HCT116 (cell line): Measurements from ENCODE around the gene PDE7B. TPM values are rescaled to one million over a fixed set of nuclear protein-coding genes. Genes with fewer than 3 reads are reported as not detected.

ENCODE experiments used
- ATAC-seq: fragments of 200-7000 bp; cut with Tn5 transposase; 2 replicates; pipeline ENCODE4 v1.9.1; 2020; ENCODE audit warnings: mild to moderate bottlenecking, moderate library complexity
- BruUV-seq: library from RNA; stranded (reverse); fragments of 400-500 nt; replicated peaks from 2 replicates; lab custom pipeline; 2021; lab: Mats Ljungman, UMichigan
- CTCF ChIA-PET: fragments of 300-600 bp; sonication (Branson Sonifier 250); formaldehyde crosslinking; loops from one replicate; lab custom pipeline; 2021; ENCODE audit warnings: antibody characterized with exemption; lab: Charles Lee
- POLR2A ChIA-PET: fragments of 300-600, 350-600 bp; sonication (Branson Sonifier 250); formaldehyde crosslinking; loops from one replicate; lab custom pipeline; 2021; ENCODE audit warnings: antibody characterized with exemption; lab: Charles Lee
- RAD21 ChIA-PET, 2 experiments: fragments of 300-600 bp; sonication (Branson Sonifier 250); formaldehyde crosslinking; loops; one replicate each; lab custom pipeline; 2023; ENCODE audit warnings: low total read pairs in 2 of 2; ENCODE audit not compliant: uncharacterized antibody in 2 of 2, unreplicated experiment in 2 of 2, low non-redundant PET in 1 of 2; lab: Charles Lee
- DNase-seq: peaks from one replicate; pipeline ENCODE4 v3.0.0-alpha.2; 2010; ENCODE audit warnings: low read depth, low spot score
- H2AFZ ChIP-seq: fragments of 200-600 bp; shearing (Covaris generic), sonication (generic); 2 replicates; pipeline ENCODE4 v1.6.1; 2017; ENCODE audit warnings: low read depth, mixed run types, mixed read lengths, antibody characterized with exemption, low read length; ENCODE audit not compliant: poor library complexity, severe bottlenecking
- H3K27ac ChIP-seq: 2 replicates; pipeline ENCODE4 v1.5.1; 2012; ENCODE audit warnings: low read depth, low read length
- H3K27me3 ChIP-seq: fragments of 200-600 bp; sonication (generic); 2 replicates; pipeline ENCODE4 v1.6.1; 2016; ENCODE audit warnings: mixed run types, low read length, mixed read lengths; ENCODE audit not compliant: insufficient read depth
- H3K36me3 ChIP-seq, 2 experiments: fragments of 200-500 bp in 1 of 2; fragments of 200-600 bp in 1 of 2; sonication (Bioruptor generic) in 1 of 2; sonication (generic) in 1 of 2; 2 replicates each; pipeline versions ENCODE4 v1.5.1 to v1.6.1; 2014 to 2016; ENCODE audit warnings: low read length in 2 of 2, inconsistent platforms in 1 of 2, mixed read lengths in 1 of 2, mixed run types in 1 of 2; ENCODE audit not compliant: insufficient read depth in 2 of 2, control insufficient read depth in 1 of 2
- H3K4me1 ChIP-seq, 2 experiments: fragments of 200-600 bp in 1 of 2; sonication (generic) in 1 of 2; 2 replicates each; pipeline versions ENCODE4 v1.5.1 to v1.6.1; 2012 to 2017; ENCODE audit warnings: low read length in 2 of 2, inconsistent platforms in 1 of 2, mild to moderate bottlenecking in 1 of 2, mixed read lengths in 1 of 2, mixed run types in 1 of 2, moderate library complexity in 1 of 2; ENCODE audit not compliant: insufficient read depth in 2 of 2, control insufficient read depth in 1 of 2
- H3K4me2 ChIP-seq: fragments of 200-600 bp; sonication (generic); 2 replicates; pipeline ENCODE4 v1.6.1; 2017; ENCODE audit warnings: mixed run types, low read length, mixed read lengths
- H3K4me3 ChIP-seq, 2 experiments: fragments of 200-600 bp in 1 of 2; sonication (generic) in 1 of 2; replicated peaks in 1 of 2; 2 replicates each; pipeline ENCODE4 v1.5.1; 2011 to 2016; ENCODE audit warnings: low read length in 2 of 2, control low read depth in 1 of 2, low read depth in 1 of 2, mild to moderate bottlenecking in 1 of 2, mixed read lengths in 1 of 2, mixed run types in 1 of 2
- H3K79me2 ChIP-seq: fragments of 200-600 bp; sonication (generic); 2 replicates; pipeline ENCODE4 v1.6.1; 2017; ENCODE audit warnings: mild to moderate bottlenecking, mixed run types, low read length, moderate library complexity, mixed read lengths; ENCODE audit not compliant: insufficient read depth
- H3K9ac ChIP-seq: fragments of 200-600 bp; sonication (generic); 2 replicates; pipeline ENCODE4 v1.6.1; 2016; ENCODE audit warnings: low read length, mixed read lengths
- H3K9me2 ChIP-seq: fragments of 200-600 bp; sonication (generic), shearing (Covaris generic); 2 replicates; pipeline ENCODE4 v1.6.1; 2017; ENCODE audit warnings: mixed run types, mild to moderate bottlenecking, moderate library complexity; ENCODE audit not compliant: insufficient read depth
- H3K9me3 ChIP-seq, 2 experiments: fragments of 200-500 bp in 1 of 2; fragments of 200-600 bp in 1 of 2; sonication (Bioruptor generic) in 1 of 2; sonication (generic) in 1 of 2; 2 replicates each; pipeline ENCODE4 v1.6.1; 2014 to 2017; ENCODE audit warnings: low read length in 2 of 2, mixed read lengths in 2 of 2, inconsistent platforms in 1 of 2, low read depth in 1 of 2, mild to moderate bottlenecking in 1 of 2, mixed run types in 1 of 2, moderate library complexity in 1 of 2; ENCODE audit not compliant: control insufficient read depth in 1 of 2, insufficient read depth in 1 of 2
- H4K20me1 ChIP-seq: fragments of 200-600 bp; sonication (generic), shearing (Covaris generic); 2 replicates; pipeline ENCODE4 v1.6.1; 2017; ENCODE audit warnings: mixed run types, mild to moderate bottlenecking, moderate library complexity; ENCODE audit not compliant: insufficient read depth
- CEBPB ChIP-seq: IDR thresholded peaks from 2 replicates; pipeline ENCODE4 v1.6.1; 2012; ENCODE audit warnings: low read depth
- EGR1 ChIP-seq: IDR thresholded peaks from 2 replicates; pipeline ENCODE4 v1.6.1; 2012; ENCODE audit warnings: low read depth
- ELF1 ChIP-seq: IDR thresholded peaks from 2 replicates; pipeline ENCODE4 v1.6.1; 2012; ENCODE audit warnings: low read depth, borderline replicate concordance
- EZH2 ChIP-seq: fragments of 200-600 bp; sonication (generic); IDR thresholded peaks from 2 replicates; pipeline ENCODE4 v1.6.1; 2017; ENCODE audit warnings: antibody characterized with exemption, mixed run types
- EZH2phosphoT487 ChIP-seq: fragments of 200-600 bp; IDR thresholded peaks from 2 replicates; pipeline ENCODE4 v1.6.1; 2018; ENCODE audit warnings: antibody characterized with exemption, borderline replicate concordance
- POLR2A ChIP-seq: IDR thresholded peaks from 2 replicates; pipeline ENCODE4 v1.7.0; 2011; ENCODE audit warnings: borderline replicate concordance; ENCODE audit not compliant: insufficient read depth, insufficient read length; ENCODE audit errors: extremely low read depth
- POLR2AphosphoS5 ChIP-seq: IDR thresholded peaks from 2 replicates; pipeline ENCODE4 v1.6.1; 2011; ENCODE audit warnings: mild to moderate bottlenecking, low read depth, low read length, moderate library complexity
- RAD21 ChIP-seq: IDR thresholded peaks from 2 replicates; pipeline ENCODE4 v1.6.1; 2012; ENCODE audit warnings: low read depth, mild to moderate bottlenecking
- SIN3A ChIP-seq: IDR thresholded peaks from 2 replicates; pipeline ENCODE4 v1.6.1; 2012; ENCODE audit warnings: low read depth
- SP1 ChIP-seq: IDR thresholded peaks from 2 replicates; pipeline ENCODE4 v1.6.1; 2012; ENCODE audit warnings: low read depth
- TCF7L2 ChIP-seq: IDR thresholded peaks from 2 replicates; pipeline ENCODE4 v1.7.0; 2011; ENCODE audit warnings: borderline replicate concordance, inconsistent platforms; ENCODE audit not compliant: insufficient read depth, insufficient read length; ENCODE audit errors: extremely low read depth
- YY1 ChIP-seq: IDR thresholded peaks from 2 replicates; pipeline ENCODE4 v1.6.1; 2011; ENCODE audit warnings: low read length, low read depth, moderate library complexity, mild to moderate bottlenecking; ENCODE audit not compliant: insufficient replicate concordance; ENCODE audit errors: extremely low read depth
- ZNF274 ChIP-seq: fragments of 200-500 bp; sonication (Bioruptor generic); IDR thresholded peaks from 2 replicates; pipeline ENCODE4 v1.6.1; 2014; ENCODE audit warnings: mild to moderate bottlenecking, low read depth, low read length, inconsistent platforms
- intact Hi-C: fragments of 100-400 bp; cut with micrococcal nuclease; formaldehyde crosslinking; loops from 2 replicates; pipeline ENCODE4 v1.10.0; 2022
- total RNA-seq: library from RNA; stranded (reverse); gene quantifications from one replicate; pipeline ENCODE4 v1.2.1, GENCODE V29; 2021; ENCODE audit not compliant: unreplicated experiment
- TF ChIP-seq, protein P1 (sequence below): IDR thresholded peaks from 2 replicates; pipeline ENCODE4 v1.6.1; 2011; ENCODE audit warnings: mild to moderate bottlenecking, low read length, moderate library complexity; ENCODE audit not compliant: insufficient replicate concordance; ENCODE audit errors: extremely low read depth
- TF ChIP-seq, protein P2 (sequence below): IDR thresholded peaks from 2 replicates; pipeline ENCODE4 v1.6.1; 2012; ENCODE audit warnings: low read depth
- TF ChIP-seq, protein P3 (sequence below), 3 experiments: fragments of 200-600 bp in 1 of 3; sonication (generic) in 1 of 3; IDR thresholded peaks in 2 of 3; conservative IDR thresholded peaks in 1 of 3; 2 replicates each; pipeline ENCODE4 v1.5.1; 2012 to 2017; ENCODE audit warnings: low read depth in 2 of 3, low read length in 2 of 3, antibody characterized with exemption in 1 of 3, borderline replicate concordance in 1 of 3, control low read depth in 1 of 3, mild to moderate bottlenecking in 1 of 3, mixed read lengths in 1 of 3, mixed run types in 1 of 3, moderate library complexity in 1 of 3; ENCODE audit not compliant: insufficient read depth in 1 of 3

The PDE7B gene
- total RNA-seq, 1 experiment from 2014 or later: 0.61 TPM

DNA sequence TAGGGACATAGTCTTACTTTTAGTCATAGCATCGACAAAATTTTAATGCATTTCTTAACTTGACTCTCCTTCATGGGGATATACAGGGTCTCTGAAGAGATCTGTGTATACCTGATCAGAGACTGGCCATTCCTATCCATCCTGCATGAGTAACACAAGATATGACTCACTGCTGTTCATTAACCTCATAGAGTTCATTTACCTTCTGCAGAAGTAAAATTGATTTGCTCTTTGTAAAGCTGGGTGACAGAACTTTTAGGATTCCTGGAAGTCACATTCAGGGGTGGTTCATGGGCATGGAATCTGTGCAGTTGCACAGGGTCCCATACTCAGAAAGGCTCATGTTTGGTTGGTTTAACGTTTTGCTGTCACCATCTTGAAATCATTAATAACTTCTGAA, 53.2 kb downstream of the PDE7B start (continued):
- TF ChIP-seq, protein P1, sequence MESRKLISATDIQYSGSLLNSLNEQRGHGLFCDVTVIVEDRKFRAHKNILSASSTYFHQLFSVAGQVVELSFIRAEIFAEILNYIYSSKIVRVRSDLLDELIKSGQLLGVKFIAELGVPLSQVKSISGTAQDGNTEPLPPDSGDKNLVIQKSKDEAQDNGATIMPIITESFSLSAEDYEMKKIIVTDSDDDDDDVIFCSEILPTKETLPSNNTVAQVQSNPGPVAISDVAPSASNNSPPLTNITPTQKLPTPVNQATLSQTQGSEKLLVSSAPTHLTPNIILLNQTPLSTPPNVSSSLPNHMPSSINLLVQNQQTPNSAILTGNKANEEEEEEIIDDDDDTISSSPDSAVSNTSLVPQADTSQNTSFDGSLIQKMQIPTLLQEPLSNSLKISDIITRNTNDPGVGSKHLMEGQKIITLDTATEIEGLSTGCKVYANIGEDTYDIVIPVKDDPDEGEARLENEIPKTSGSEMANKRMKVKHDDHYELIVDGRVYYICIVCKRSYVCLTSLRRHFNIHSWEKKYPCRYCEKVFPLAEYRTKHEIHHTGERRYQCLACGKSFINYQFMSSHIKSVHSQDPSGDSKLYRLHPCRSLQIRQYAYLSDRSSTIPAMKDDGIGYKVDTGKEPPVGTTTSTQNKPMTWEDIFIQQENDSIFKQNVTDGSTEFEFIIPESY: no peak
- no peak for TF ChIP-seq POLR2A
- TF ChIP-seq EZH2phosphoT487: no peak
- no peak for TF ChIP-seq CEBPB

DNA sequence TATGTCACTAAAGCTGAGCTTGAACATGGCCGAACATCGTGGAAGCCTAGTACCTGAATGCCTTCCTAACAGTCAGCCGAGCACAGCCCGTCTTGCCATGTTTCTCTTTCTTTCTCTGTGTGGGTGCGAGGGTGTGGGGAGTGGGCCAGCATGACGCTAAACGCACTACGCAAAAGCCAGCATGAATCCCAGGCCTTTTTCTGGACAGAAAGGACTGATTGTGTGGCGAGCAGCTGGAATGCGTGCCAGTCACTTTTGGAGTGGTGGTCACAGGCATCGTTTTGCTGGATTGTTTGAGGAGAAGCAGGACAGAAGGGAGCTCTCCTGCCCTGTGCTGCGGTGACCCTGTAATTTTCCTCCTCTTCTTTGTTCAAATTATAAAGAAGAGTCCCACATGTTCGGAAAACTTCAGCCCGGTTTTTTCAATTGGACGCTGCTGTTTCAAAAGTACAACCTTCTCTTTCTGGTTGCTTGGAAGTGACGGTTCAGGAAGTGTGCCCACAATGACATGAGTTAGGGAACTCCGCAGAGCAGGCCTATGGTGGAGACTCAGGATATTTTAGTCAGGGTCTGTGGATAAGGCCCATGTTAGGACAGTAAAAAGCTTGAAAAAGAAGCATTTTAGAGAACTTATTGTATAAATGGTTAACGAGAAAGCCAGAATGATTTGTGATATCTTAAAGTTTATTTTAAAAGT, 54.3 kb downstream of the PDE7B start:
- no peaks in the 10 kb centered on the region for H3K36me3 ChIP-seq
- H4K20me1 ChIP-seq: no peaks in the 10 kb centered on the region
- ChIA-PET CTCF (interaction anchor here (1.6 kb wide), 1 partner anchor 370 kb away, joined by 5 read pairs; no protein-coding TSS in a partner anchor), POLR2A (no interaction called here), RAD21 (no interaction called here)
- H3K4me3 ChIP-seq: no peak overlapping the region
- no TSS peak for BruUV-seq
- no peak overlapping the region for H3K9ac ChIP-seq
- DNase-seq (no peak), ATAC-seq (no peak)
- H3K9me2 ChIP-seq: no peaks in the 10 kb centered on the region
- H2AFZ ChIP-seq: no peak overlapping the region
- no peak overlapping the region for H3K27ac ChIP-seq
- no peaks in the 10 kb centered on the region for H3K79me2 ChIP-seq
- H3K9me3 ChIP-seq: no peaks in the 10 kb centered on the region
- intact Hi-C loops: no loop called here
- H3K4me2 ChIP-seq: no peak overlapping the region
- H3K27me3 ChIP-seq: no peaks in the 10 kb centered on the region
- H3K4me1 ChIP-seq: peaks cover 0 to 7% of the 10 kb centered on the region in 2 experiments; a peak in 2 of 4 replicates
- TF ChIP-seq, protein P2, sequence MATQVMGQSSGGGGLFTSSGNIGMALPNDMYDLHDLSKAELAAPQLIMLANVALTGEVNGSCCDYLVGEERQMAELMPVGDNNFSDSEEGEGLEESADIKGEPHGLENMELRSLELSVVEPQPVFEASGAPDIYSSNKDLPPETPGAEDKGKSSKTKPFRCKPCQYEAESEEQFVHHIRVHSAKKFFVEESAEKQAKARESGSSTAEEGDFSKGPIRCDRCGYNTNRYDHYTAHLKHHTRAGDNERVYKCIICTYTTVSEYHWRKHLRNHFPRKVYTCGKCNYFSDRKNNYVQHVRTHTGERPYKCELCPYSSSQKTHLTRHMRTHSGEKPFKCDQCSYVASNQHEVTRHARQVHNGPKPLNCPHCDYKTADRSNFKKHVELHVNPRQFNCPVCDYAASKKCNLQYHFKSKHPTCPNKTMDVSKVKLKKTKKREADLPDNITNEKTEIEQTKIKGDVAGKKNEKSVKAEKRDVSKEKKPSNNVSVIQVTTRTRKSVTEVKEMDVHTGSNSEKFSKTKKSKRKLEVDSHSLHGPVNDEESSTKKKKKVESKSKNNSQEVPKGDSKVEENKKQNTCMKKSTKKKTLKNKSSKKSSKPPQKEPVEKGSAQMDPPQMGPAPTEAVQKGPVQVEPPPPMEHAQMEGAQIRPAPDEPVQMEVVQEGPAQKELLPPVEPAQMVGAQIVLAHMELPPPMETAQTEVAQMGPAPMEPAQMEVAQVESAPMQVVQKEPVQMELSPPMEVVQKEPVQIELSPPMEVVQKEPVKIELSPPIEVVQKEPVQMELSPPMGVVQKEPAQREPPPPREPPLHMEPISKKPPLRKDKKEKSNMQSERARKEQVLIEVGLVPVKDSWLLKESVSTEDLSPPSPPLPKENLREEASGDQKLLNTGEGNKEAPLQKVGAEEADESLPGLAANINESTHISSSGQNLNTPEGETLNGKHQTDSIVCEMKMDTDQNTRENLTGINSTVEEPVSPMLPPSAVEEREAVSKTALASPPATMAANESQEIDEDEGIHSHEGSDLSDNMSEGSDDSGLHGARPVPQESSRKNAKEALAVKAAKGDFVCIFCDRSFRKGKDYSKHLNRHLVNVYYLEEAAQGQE: no peak
- no peak for TF ChIP-seq YY1
- TF ChIP-seq EGR1: no peak
- no peak for TF ChIP-seq RAD21
- TF ChIP-seq SIN3A: no peak
- no peak for TF ChIP-seq CEBPB
- no peak for TF ChIP-seq SP1
- TF ChIP-seq ZNF274: no peak
- TF ChIP-seq POLR2AphosphoS5: no peak
- no peak for TF ChIP-seq EZH2phosphoT487
- no peak for TF ChIP-seq EZH2
- no peak for TF ChIP-seq ELF1
- no peak for TF ChIP-seq TCF7L2
- TF ChIP-seq, protein P3, sequence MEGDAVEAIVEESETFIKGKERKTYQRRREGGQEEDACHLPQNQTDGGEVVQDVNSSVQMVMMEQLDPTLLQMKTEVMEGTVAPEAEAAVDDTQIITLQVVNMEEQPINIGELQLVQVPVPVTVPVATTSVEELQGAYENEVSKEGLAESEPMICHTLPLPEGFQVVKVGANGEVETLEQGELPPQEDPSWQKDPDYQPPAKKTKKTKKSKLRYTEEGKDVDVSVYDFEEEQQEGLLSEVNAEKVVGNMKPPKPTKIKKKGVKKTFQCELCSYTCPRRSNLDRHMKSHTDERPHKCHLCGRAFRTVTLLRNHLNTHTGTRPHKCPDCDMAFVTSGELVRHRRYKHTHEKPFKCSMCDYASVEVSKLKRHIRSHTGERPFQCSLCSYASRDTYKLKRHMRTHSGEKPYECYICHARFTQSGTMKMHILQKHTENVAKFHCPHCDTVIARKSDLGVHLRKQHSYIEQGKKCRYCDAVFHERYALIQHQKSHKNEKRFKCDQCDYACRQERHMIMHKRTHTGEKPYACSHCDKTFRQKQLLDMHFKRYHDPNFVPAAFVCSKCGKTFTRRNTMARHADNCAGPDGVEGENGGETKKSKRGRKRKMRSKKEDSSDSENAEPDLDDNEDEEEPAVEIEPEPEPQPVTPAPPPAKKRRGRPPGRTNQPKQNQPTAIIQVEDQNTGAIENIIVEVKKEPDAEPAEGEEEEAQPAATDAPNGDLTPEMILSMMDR (IDR thresholded peaks at IDR 0.05 in 2 of 3, conservative IDR thresholded peaks at IDR 0.05 in 1 of 3; ENCODE audit: borderline replicate concordance in 1 of 3, insufficient read depth in 1 of 3, low read depth in 2 of 3, low read length in 2 of 3): no peak
